VCaP (cell line): ENCODE data around the gene BCAS3.

Experiments used
- H3K27ac ChIP-seq: fragments of 450-650 bp; 2 replicates; pipeline ENCODE4 v1.5.1; 2017
- TF ChIP-seq, protein P1 (sequence below): fragments of 450-650 bp; conservative IDR thresholded peaks from 2 replicates; pipeline ENCODE4 v1.5.1; 2017; ENCODE audit warnings: mild to moderate bottlenecking, moderate library complexity

Gene BCAS3

DNA sequence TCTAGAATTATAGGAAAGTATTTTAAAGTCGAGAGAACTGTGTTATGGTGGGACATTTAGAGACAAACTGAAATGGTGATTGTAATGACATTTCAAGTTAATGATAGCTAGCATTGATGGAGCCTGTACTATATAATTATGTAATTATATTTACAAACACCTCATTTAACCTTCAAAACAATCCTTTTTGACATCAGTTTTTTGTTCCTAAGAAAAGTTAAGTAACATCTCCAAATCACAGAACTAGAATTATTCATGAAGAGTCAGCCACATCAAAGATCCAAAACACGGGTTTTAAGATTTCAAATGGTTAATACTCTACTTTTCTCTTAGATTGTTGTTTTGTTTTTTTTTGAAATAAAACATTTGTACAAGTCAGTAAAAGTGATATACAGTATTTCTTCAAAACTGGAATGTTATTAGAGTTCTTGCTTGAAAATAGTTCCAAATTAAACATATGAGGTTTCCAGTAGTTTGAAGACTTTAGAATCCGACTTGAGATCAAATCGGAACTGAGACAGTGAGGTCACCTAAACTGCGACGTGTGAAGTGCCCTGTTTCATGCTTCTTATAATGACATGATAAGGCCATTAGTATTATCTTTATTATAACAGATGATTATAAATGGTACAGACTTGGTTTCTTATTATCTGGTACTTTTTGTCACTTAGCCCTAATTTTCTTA lies 457.0 kb downstream of the BCAS3 start:
- no peak overlapping the region for H3K27ac ChIP-seq
- TF ChIP-seq, protein P1, sequence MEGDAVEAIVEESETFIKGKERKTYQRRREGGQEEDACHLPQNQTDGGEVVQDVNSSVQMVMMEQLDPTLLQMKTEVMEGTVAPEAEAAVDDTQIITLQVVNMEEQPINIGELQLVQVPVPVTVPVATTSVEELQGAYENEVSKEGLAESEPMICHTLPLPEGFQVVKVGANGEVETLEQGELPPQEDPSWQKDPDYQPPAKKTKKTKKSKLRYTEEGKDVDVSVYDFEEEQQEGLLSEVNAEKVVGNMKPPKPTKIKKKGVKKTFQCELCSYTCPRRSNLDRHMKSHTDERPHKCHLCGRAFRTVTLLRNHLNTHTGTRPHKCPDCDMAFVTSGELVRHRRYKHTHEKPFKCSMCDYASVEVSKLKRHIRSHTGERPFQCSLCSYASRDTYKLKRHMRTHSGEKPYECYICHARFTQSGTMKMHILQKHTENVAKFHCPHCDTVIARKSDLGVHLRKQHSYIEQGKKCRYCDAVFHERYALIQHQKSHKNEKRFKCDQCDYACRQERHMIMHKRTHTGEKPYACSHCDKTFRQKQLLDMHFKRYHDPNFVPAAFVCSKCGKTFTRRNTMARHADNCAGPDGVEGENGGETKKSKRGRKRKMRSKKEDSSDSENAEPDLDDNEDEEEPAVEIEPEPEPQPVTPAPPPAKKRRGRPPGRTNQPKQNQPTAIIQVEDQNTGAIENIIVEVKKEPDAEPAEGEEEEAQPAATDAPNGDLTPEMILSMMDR = no peak

DNA sequence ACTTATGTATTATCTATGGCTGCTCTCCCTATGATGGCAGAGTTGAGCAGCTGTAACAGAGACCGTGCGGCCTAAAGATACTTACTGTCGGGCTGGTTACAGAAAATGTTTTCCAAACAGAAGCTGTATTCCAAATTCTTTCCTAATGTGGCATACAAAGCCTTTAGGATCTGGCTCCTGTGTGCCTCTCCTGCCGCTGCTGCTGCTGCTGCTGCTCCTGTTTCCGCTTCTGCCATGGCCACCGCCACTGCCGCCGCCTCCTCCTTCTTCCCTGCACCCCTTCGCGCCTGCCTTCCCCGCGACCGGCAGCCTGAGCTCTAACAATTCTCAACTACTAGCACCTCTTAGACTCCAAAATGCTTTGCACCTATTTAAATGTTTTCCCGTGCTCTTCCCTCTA lies 458.1 kb downstream of the BCAS3 start:
- TF ChIP-seq, protein P1 = no peak
- H3K27ac ChIP-seq = no peak overlapping the region

DNA sequence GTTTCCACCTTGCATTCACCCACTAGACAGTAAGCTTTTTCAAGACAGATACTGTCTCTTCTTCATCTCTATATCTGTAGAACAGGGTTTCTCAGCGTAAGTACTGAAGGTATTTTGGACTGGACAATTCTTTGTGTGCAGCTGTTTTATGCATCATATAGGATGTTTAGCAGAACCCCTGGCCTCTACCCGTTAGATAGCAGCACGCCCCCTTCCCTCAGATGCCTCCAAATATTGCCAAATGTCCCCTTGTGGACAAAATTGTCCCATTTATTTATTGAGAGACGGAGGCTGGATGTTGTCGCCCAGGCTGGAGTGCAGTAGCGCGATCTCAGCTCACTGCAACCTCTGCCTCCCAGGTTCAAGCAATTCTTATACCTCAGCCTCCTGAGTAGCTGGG lies 458.6 kb downstream of the BCAS3 start:
- TF ChIP-seq, protein P1 = no peak
- no peak overlapping the region for H3K27ac ChIP-seq

- TF ChIP-seq, protein P1 = no peak
- H3K27ac ChIP-seq = no peak overlapping the region
These were observed 461.6 kb downstream of the BCAS3 start for GRCh38 chr17:61139219-61139618.

- no peak overlapping the region for H3K27ac ChIP-seq
- TF ChIP-seq, protein P1 = no peak
These were observed 462.6 kb downstream of the BCAS3 start for GRCh38 chr17:61140081-61140786.

GRCh38 chr17:61143026-61143425 lies 465.4 kb downstream of the BCAS3 start:
- TF ChIP-seq, protein P1 = no peak
- no peak overlapping the region for H3K27ac ChIP-seq

- TF ChIP-seq, protein P1 = no peak
- H3K27ac ChIP-seq = no peak overlapping the region
These were observed 466.5 kb downstream of the BCAS3 start for GRCh38 chr17:61144137-61144536.
